BJ (cell line): Measurements from ENCODE around the gene RAB11FIP5. TPM values are rescaled to one million over a fixed set of nuclear protein-coding genes. Genes with fewer than 3 reads are reported as not detected.

Source experiments
- CTCF ChIA-PET: fragments of 350-600 bp; formaldehyde crosslinking; extraction: SDS; loops from one replicate; lab custom pipeline; 2021; ENCODE audit warnings: antibody characterized with exemption, inconsistent platforms; lab: Yijun Ruan, JAX
- POLR2A ChIA-PET: fragments of 300-600 bp; sonication (Branson Sonifier 250); formaldehyde crosslinking; extraction: SDS; loops from one replicate; lab custom pipeline; 2021; ENCODE audit warnings: antibody characterized with exemption; lab: Charles Lee
- DNase-seq: peaks from one replicate; pipeline ENCODE4 v3.0.0-alpha.2; 2011; ENCODE audit warnings: low read depth
- H3K27me3 ChIP-seq: 2 replicates; pipeline ENCODE4 v1.6.0; 2011; ENCODE audit warnings: low read length; ENCODE audit not compliant: control insufficient read depth, insufficient read depth
- H3K36me3 ChIP-seq: 2 replicates; pipeline ENCODE4 v1.5.1; 2011; ENCODE audit warnings: low read length; ENCODE audit not compliant: control insufficient read depth, insufficient read depth
- H3K4me3 ChIP-seq: 2 replicates; pipeline ENCODE4 v1.5.1; 2011; ENCODE audit warnings: low read depth, mild to moderate bottlenecking, control low read depth, low read length
- CTCF ChIP-seq: IDR thresholded peaks from 2 replicates; pipeline ENCODE4 v1.5.1; 2011; ENCODE audit warnings: low read depth, mild to moderate bottlenecking, control low read depth, inconsistent platforms, low read length, moderate library complexity; ENCODE audit not compliant: insufficient read depth
- polyA plus RNA-seq: library from polyadenylated mRNA; depleted of rRNA; stranded (reverse); fragments of >200 nt; gene quantifications from 2 replicates; pipeline ENCODE4 v1.2.3, GENCODE V29; 2011; rRNA removed

The RAB11FIP5 gene
- polyA plus RNA-seq, 1 experiment = 52.0 TPM

- POLR2A ChIA-PET = no interaction called here
- no peak for DNase-seq
- Histone ChIP-seq H3K4me3 (no peak overlapping the region), H3K27me3 (no peaks in the 10 kb centered on the region), H3K36me3 (peaks cover 1% of the 10 kb centered on the region)
- TF ChIP-seq CTCF = no peak
- CTCF ChIA-PET = interaction anchor here (0.9 to 1.3 kb wide), 2 partner anchors 28 to 57 kb away, joined by 3 to 4 read pairs; no protein-coding TSS in a partner anchor
Measured at GRCh38 chr2:73031095-73031678, 81.6 kb downstream of the RAB11FIP5 start.

GRCh38 chr2:73028841-73029240 is 83.9 kb downstream of the RAB11FIP5 start:
- Histone ChIP-seq H3K4me3 (no peak overlapping the region), H3K27me3 (no peaks in the 10 kb centered on the region)
- CTCF ChIA-PET = no interaction called here

GRCh38 chr2:73027340-73027739 is 85.4 kb downstream of the RAB11FIP5 start:
- ChIA-PET POLR2A (no interaction called here), CTCF (interaction anchor here (0.7 to 1.2 kb wide), 2 partner anchors 11 to 25 kb away, joined by 3 read pairs; no protein-coding TSS in a partner anchor)
- TF ChIP-seq CTCF = no peak
- DNase-seq = no peak
- no peak overlapping the region for H3K4me3 ChIP-seq
- H3K36me3 ChIP-seq = no peaks in the 10 kb centered on the region
- no peaks in the 10 kb centered on the region for H3K27me3 ChIP-seq

More at GRCh38 chr2:73028841-73029240, 83.9 kb downstream of the RAB11FIP5 start:
- POLR2A ChIA-PET = no interaction called here
- DNase-seq = no peak
- TF ChIP-seq CTCF = no peak
- H3K36me3 ChIP-seq = no peaks in the 10 kb centered on the region

GRCh38 chr2:73023497-73023896 is 89.3 kb downstream of the RAB11FIP5 start:
- no peak for DNase-seq
- Histone ChIP-seq H3K27me3 (no peaks in the 10 kb centered on the region), H3K36me3 (peaks cover 3% of the 10 kb centered on the region), H3K4me3 (no peak overlapping the region)
- TF ChIP-seq CTCF = no peak
- ChIA-PET POLR2A (no interaction called here), CTCF (interaction anchor here (1.2 kb wide), 2 partner anchors 11 to 133 kb away, joined by 3 to 4 read pairs; no protein-coding TSS in a partner anchor)

Other genes with a start within 250 kb of the RAB11FIP5 start
- 14.9 and 22.9 TPM in 2 replicates for gene SPR, start 225.5 kb downstream of the RAB11FIP5 start, polyA plus RNA-seq
- not detected in 2 replicates for gene EMX1, start 195.4 kb downstream of the RAB11FIP5 start, polyA plus RNA-seq
- 10.8 and 11.5 TPM in 2 replicates for gene SFXN5, start 41.2 kb downstream of the RAB11FIP5 start, polyA plus RNA-seq
- not detected in 2 replicates for gene NOTO, start 89.6 kb upstream of the RAB11FIP5 start, polyA plus RNA-seq
- 12.2 and 19.5 TPM in 2 replicates for gene SMYD5, start 101.3 kb upstream of the RAB11FIP5 start, polyA plus RNA-seq
- 19.4 and 19.7 TPM in 2 replicates for gene PRADC1, start 120.3 kb upstream of the RAB11FIP5 start, polyA plus RNA-seq
- gene CCT7, start 121.4 kb upstream of the RAB11FIP5 start, polyA plus RNA-seq = 254 and 285 TPM in 2 replicates
- gene FBXO41, start 171.5 kb upstream of the RAB11FIP5 start, polyA plus RNA-seq = 1.9 and 2.4 TPM in 2 replicates
- gene EGR4, start 180.6 kb upstream of the RAB11FIP5 start, polyA plus RNA-seq = not detected in 2 replicates